HFF-Myc (cell line): Measurements from ENCODE around the gene AP2A2.

Source experiments
- DNase-seq: peaks from one replicate; pipeline ENCODE4 v3.0.0-alpha.2; 2011; ENCODE audit warnings: low read depth; ENCODE audit errors: extremely low read depth
- H3K4me3 ChIP-seq: replicated peaks from 2 replicates; pipeline ENCODE4 v1.5.1; 2011; ENCODE audit warnings: low read depth, mild to moderate bottlenecking, control low read depth, low read length
- TF ChIP-seq, protein P1 (sequence below): IDR thresholded peaks from 2 replicates; pipeline ENCODE4 v1.5.1; 2012; ENCODE audit warnings: mild to moderate bottlenecking, low read depth, low read length, control low read depth; ENCODE audit errors: missing control alignments

Gene AP2A2

DNA sequence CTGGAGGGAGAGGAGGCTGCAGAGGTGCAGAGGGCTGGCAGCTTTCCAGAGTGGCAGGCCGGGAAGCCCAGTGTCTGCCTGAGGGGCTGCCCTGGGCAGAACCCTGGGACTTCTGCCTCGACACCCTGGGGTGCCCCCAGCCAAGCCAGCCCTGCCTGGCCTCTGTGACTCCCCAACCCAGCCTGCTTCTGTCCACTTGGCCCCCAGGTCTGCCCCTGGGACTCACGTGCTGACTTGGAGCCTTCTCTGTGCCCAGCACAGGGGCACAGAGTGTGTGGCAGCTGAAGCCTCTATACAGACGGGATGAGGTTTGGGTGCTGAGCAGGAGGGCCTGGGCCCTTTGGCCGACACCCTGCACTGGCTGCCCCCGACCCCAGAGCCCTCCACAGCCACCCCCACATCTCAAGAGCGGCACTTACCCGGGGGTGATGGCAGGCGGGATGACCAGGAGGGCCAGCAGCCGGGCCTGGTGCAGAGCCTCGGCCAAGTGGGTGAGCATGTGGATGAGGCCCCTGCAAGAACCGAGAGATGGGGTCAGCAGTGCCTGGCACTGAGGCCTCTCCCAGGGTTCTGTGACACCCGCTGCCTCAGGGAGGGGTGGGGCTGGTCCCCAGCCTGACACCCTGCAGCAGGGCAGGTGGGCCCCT lies 32.5 kb upstream of the AP2A2 start:
- H3K4me3 ChIP-seq = no peak overlapping the region
- DNase-seq = no peak
- TF ChIP-seq, protein P1, sequence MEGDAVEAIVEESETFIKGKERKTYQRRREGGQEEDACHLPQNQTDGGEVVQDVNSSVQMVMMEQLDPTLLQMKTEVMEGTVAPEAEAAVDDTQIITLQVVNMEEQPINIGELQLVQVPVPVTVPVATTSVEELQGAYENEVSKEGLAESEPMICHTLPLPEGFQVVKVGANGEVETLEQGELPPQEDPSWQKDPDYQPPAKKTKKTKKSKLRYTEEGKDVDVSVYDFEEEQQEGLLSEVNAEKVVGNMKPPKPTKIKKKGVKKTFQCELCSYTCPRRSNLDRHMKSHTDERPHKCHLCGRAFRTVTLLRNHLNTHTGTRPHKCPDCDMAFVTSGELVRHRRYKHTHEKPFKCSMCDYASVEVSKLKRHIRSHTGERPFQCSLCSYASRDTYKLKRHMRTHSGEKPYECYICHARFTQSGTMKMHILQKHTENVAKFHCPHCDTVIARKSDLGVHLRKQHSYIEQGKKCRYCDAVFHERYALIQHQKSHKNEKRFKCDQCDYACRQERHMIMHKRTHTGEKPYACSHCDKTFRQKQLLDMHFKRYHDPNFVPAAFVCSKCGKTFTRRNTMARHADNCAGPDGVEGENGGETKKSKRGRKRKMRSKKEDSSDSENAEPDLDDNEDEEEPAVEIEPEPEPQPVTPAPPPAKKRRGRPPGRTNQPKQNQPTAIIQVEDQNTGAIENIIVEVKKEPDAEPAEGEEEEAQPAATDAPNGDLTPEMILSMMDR = no peak

DNA sequence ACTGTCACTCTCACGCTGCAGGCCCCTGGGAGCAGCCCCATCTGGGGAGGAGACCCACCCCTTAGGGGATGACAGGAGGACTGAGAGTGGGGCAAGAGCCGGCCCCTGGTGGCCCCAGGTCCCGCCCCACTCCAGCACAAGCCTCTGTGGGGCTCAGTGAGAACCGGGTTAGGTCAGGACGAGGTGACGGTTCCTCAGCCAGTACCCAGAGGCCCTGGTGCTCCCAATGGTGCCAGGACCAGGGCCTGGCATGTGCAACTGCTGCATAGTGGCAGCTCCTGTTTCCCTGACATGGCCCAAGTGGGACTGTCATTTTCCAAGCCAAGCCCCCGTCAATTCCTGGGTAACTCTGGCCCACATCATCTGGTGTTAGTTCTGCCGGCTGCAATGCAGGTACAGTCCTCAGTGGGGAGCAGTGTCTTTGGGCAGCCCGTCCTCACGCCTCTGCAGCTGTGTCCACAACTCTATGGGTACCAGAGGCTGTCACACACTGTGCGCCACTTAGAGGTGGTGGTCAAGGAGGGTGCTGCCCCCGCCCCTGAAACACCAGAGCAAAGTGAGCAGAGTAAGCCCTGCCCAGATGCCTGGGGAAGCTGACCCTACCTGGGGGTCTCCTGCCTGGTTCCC lies 31.0 kb upstream of the AP2A2 start:
- H3K4me3 ChIP-seq = no peak overlapping the region
- TF ChIP-seq, protein P1 = peak; percentile 10
- no peak for DNase-seq

DNA sequence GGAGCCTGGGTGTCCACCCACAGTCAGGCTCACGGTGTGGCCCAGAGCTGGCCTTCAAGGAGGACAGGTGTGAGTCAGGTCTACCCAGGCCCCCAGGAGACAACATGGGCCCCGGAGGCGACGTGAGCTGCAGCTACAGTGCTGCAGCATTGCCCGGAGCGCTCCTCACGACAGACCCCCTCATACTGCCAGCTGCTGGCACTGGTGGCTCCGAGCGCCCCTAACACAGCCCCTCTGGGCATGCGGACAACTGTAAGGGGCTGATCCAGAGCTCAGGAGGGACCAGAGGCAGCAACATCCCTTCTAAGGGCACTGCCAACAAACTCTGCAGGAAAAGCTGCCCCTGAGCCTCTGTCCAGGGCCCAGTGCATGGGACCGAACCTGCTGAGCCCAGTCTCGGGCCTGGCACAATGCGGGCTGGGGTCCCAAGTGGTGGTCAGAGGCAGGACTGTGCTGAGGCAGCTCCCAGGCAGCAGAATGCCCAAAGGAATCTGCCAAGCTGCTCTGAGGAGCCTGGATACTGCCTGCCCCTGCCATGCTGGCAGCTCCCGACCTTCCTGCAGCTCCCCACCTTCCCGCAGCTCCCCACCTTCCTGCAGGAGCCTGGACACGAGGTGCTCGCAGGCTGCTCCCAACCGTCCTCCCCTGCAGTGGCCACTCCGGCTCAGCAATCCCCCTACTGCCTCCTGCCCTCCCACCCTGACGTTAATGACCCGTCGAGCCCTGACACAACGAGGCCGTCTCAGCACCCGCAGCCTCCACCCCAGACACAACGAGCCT lies 30.1 kb upstream of the AP2A2 start:
- TF ChIP-seq, protein P1 = no peak
- no peak overlapping the region for H3K4me3 ChIP-seq
- DNase-seq = no peak

- no peak overlapping the region for H3K4me3 ChIP-seq
- TF ChIP-seq, protein P1 = no peak
- no peak for DNase-seq
These were observed 28.2 kb upstream of the AP2A2 start for GRCh38 chr11:897253-898142.

- TF ChIP-seq, protein P1 = peak; percentile 26
- no peak overlapping the region for H3K4me3 ChIP-seq
- no peak for DNase-seq
These were observed 27.5 kb upstream of the AP2A2 start for GRCh38 chr11:898143-898511.

DNA sequence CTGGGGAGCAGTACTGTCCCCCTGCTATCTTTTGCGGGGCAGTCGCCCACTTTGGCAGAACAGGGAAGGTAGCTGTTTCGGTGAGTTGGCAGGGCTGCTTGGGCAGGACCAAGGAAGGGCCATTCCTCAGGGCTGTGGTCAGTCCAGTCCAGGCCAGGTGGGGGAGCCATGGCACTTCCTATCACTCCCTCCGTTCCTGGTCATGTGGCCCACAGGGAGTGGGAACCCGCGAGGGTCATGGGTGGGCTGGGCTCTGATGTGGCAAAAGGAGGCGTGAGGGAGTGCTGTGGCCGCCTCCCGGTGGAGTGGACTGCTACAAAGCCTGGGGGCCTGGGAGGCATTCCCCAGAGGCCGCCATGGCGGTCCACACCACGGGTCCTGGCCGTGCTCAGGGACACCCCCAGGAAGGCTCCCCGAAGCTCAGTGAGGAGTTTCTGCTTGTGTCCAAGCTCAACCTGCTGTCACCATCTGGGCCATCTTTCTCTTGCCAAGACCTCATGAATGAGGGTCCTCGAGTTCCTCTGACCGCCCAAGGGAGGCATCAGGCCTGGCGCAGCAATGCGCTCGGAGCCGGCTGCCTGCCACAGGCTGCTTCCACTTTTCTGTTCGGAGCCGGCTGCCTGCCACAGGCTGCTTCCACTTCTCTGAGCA lies 27.0 kb upstream of the AP2A2 start:
- DNase-seq = no peak
- TF ChIP-seq, protein P1 = no peak
- H3K4me3 ChIP-seq = no peak overlapping the region
